NCI-H526 treated with DMSO at 0.1 percent for 48 hours (cell line): ENCODE data around the gene TRDN.
"Not testable (repeated sequence)": the region's sequence is repeated elsewhere in the genome, so short reads cannot be mapped to it uniquely, and the experiment has no call there.

Experiments
- DNase-seq: peaks from one replicate; lab custom pipeline; 2025; lab: John Stamatoyannopoulos, UW

Gene TRDN

DNA sequence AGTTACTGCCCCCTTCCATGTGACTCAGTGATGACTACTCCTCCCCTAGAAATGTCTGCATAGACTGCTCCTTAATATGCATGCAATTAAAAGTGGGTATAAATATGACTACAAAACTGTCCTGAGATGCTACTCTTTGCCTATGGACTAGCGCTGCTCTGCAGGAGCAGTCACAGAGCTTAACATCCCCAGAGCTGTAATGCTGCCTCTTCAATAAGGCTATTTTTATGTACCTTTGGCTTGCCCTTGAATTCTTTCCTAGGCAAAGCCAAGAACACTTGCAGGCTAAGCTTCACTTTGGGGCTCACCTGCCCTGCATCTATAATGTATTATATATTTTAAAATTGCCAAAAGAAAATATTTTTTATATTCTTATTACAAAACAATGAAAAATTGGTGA lies 341.6 kb downstream of the TRDN start:
- DNase-seq: no peak

DNA sequence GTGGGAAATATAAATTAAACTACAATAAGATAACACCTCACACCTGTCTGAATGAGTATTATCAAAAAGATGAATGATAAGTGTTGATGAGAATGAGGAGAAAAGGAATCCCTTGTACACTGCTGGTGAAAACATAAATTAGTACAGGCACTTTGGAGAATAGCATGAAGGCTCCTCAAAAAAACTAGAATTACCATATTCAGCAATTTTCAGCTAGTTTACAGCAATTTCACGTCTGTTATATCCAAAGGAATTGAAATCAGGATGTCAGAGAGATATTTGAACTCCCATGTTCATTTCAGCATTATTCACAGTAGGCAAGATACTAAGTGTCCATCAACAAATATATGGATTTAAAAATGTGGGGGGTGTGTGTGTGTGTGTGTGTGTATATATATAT lies 348.1 kb downstream of the TRDN start:
- DNase-seq: no peak

GRCh38 chr6:123276546-123276980 lies 360.2 kb downstream of the TRDN start:
- no peak for DNase-seq

- no peak for DNase-seq
Measured at GRCh38 chr6:123263981-123264380, 372.8 kb downstream of the TRDN start.

DNA sequence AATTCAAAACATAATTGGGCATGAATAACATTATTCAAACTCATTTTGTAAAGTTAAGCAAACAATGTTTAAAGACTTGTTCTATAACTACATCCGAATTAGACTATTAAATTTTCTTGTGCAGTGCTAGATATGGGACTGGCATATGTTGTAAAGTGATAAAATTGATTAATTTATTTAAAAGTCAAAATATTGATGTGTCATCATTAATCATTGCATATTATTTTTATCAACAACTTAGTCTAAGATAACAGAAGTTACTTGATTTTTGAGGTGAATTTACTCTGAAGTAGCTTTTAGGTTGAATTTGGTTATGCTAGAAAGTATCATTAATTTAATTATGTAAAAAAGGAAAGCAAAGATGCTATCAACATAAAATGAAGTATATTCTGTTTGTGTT lies 396.1 kb downstream of the TRDN start:
- no peak for DNase-seq

DNA sequence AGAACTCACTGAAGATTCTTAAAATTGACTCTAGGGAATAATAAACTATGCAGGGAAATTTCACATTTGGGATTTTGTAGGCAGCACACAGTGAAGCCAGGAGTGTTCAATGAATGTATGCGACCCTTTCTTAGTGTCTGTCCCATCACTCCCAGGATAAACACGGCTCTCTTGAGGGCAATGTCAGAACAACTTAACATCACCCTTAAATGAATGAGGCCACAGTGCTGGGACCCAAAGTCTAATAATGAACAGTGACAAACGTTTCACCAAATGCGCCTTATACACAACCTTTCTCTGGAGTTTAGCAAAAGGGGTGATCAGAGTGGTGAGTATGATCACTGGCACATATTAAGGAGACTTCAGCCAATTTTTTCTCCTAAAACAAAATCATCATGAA lies 403.4 kb downstream of the TRDN start:
- no peak for DNase-seq

- DNase-seq: not testable (repeated sequence)
Measured at GRCh38 chr6:123227789-123228188, 409.0 kb downstream of the TRDN start.

GRCh38 chr6:123226398-123226797 lies 410.4 kb downstream of the TRDN start:
- DNase-seq: no peak

- DNase-seq: no peak
Measured at GRCh38 chr6:123224077-123224476, 412.7 kb downstream of the TRDN start.

DNA sequence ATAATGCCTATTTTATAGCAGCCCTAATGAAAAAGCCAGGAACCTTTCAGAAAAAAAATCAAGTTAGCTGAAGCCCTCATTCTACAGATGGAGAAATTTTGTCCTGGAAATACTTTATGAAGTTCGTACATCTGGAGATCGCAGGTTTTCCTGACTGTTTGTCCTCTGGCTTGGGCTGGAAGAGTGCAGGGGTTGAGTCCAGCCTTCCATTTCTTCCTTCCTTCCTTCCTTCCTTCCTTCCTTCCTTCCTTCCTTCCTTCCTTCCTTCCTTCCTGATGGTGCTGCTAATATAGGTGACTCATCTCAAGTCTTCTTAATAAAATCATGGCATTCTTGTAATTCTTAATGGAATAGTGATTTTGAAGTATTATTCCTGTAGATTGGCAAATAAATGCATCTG lies 413.3 kb downstream of the TRDN start:
- DNase-seq: no peak

- no peak for DNase-seq
Measured at GRCh38 chr6:123215211-123215610, 421.5 kb downstream of the TRDN start.

- DNase-seq: no peak
Measured at GRCh38 chr6:123214433-123214832, 422.3 kb downstream of the TRDN start.

- DNase-seq: no peak
Measured at GRCh38 chr6:123213921-123214320, 422.8 kb downstream of the TRDN start.

- no peak for DNase-seq
Measured at GRCh38 chr6:123211777-123212545, 424.8 kb downstream of the TRDN start.

- DNase-seq: no peak
Measured at GRCh38 chr6:123210645-123211044, 426.1 kb downstream of the TRDN start.

- no peak for DNase-seq
Measured at GRCh38 chr6:123207967-123208510, 428.7 kb downstream of the TRDN start.

GRCh38 chr6:123203928-123204327 lies 432.8 kb downstream of the TRDN start:
- no peak for DNase-seq

DNA sequence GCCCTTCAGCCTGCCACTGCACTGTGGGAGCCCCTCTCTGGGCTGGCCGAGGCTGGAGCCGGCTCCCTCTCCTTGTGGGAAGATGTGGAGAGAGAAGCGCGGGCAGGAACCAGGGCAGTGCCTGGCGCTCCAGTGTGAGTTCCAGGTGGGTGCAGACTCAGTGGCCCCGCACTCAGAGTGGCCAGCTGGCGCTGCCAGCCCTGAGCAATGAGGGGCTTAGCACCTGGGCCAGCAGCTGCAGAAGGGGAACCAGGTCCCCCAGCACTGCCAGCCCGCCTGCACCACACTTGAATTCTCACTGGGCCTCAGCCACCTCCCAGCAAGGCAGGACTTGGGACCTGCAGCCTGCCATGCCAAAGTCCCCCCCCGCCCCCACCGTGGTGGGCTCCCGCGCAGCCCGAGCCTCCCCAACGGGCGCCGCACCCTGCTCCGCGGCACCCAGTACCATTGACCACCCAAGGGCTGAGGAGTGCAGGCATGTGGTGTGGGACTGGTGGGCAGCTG lies 434.8 kb downstream of the TRDN start:
- DNase-seq: no peak

DNA sequence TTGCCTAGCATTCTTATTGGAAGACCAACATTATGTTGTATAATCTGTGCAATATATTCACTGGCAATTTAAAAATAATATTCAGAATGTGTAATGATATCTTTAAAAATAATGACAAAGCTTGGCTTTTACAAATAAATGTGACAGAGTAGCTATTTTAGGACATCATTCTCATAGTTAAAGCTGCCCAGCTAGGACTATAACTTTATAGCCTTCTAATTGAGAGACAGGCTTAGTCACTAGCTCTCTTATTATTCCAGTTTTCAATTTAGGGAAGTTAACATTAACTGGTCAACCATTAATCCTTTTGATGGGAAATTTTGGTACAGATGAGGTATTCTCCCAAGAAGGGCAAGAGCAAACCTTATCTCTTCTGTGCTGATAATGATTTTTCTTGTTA lies 443.5 kb downstream of the TRDN start:
- DNase-seq: no peak

DNA sequence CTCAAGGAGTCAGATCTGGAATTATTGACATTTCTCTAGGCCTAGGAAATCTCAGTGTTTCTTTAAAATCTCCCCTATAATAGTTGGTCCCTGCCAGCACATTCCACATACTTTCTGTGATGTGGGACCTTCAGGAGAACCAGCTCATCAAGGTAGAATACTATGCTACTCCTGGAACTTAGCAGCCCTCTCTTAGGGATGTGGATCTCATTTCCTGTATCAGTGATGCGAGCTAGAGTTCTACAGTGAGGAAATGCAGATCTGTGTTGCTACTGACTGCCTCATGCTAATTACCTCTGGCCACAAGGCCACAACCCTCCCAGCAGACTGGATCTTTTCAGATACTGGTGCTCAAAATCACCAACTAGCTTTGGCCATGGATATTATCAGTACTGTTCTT lies 446.9 kb downstream of the TRDN start:
- no peak for DNase-seq

DNA sequence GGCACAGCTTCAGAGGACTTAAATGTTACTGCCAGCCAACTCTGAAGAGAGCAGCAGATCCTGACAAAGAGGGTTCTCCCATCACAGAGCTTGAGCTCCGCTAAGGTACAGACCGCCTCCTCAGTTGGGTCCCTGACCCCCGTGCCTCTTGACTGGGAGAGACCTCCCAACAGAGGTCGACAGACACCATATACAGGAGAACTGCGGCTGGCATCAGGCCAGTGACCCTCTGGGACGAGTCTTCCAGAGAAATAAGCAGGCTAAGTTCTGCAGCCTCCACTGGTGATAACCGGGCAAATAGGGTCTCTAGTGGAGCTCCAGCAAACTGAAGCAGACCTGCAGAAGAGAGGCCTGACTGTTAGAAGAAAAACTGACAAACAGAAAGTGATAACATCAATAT lies 453.8 kb downstream of the TRDN start:
- DNase-seq: no peak

DNA sequence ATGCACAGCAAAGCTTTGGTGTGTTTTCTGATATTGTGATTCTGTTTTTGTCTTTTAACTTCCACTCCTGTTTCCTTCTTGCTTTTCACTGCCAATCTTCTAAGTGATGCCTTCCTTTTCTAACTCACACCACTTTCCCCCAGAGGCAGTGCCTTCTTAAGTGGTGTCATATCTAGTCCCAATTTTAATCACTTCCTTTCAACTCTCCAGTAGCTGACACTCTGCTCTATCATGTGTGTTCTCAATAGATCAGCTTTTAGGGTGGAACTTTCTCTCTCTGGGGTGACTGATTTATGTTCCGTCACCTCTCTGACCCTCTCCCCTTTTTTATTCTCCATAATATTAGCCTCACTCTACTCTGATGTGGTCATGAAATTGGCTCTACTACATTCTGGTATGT lies 460.0 kb downstream of the TRDN start:
- no peak for DNase-seq

DNA sequence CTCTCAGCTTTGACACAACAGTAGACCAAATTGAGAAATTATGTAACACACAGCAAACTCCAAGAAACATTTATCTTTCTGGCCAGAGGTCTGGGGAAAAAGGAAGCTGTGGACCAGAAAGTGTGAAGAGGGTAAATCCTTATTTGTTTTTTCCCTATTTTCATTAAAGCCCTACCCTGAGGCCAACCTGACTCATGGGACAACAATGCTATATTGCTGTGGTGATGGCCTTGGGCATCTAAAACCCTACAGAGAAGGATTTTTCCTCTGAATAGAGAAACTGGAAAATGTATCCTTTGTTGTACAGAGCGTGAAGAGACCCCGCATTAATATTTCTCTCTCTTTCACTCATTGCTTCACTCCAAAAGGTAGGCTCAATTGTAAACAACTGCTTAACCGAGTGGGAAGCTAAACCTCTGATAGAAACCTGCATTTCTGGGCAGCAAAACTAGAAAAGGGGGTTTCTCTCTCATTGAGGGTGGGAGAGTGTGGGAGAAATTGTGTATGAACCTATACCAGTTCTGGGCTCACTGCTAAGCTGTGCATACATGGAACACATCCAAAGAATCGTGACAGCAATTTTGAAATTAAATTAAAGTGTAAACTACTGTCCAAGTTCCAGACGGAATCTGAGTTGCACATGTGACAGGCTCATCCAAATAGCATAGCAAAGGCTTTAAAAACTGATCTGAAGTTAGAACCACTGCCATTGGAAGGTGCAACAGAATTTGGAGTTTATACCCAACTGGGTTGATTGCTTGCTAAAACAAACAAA lies 465.2 kb downstream of the TRDN start:
- no peak for DNase-seq
